IPS-15b (cell line): ENCODE results near the gene SCAF8.

Experiments used
- H3K27me3 ChIP-seq: one replicate; pipeline ENCODE4 v1.6.1; 2013; ENCODE audit warnings: low read length; ENCODE audit not compliant: control insufficient read depth, insufficient read depth
- H3K36me3 ChIP-seq: one replicate; pipeline ENCODE4 v1.6.1; 2013; ENCODE audit warnings: low read length; ENCODE audit not compliant: control insufficient read depth, insufficient read depth
- H3K4me1 ChIP-seq: one replicate; pipeline ENCODE4 v1.6.1; 2013; ENCODE audit warnings: mild to moderate bottlenecking, low read length; ENCODE audit not compliant: control insufficient read depth, insufficient read depth
- H3K4me3 ChIP-seq: one replicate; pipeline ENCODE4 v1.5.1; 2013; ENCODE audit warnings: low read depth, low read length
- H3K9ac ChIP-seq: one replicate; pipeline ENCODE4 v1.6.1; 2013; ENCODE audit warnings: low read depth, mild to moderate bottlenecking, low read length
- H3K9me3 ChIP-seq: one replicate; pipeline ENCODE4 v1.6.1; 2013; ENCODE audit warnings: mild to moderate bottlenecking, low read length; ENCODE audit not compliant: control insufficient read depth, insufficient read depth

SCAF8 gene

DNA sequence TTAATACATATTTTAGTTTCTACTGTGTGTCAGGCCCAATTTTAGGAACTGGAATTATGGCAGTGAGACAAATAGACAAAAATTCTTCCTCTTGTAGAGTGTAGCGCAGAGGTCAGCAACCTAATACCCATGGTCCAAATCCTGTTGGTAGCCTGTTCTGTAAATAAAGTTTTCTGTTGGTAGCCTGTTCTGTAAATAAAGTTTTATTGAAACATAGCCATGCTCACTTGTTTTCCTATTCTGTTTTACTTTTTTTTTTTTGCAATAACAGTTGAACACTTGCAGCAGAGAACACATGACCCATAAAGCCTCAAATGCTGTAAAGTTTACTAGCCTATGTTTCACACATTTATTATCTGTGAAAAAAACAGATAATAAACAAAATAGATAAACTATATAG, 87.9 kb downstream of the SCAF8 start:
- no peaks in the 10 kb centered on the region for H3K27me3 ChIP-seq
- no peak overlapping the region for H3K9ac ChIP-seq
- no peaks in the 10 kb centered on the region for H3K9me3 ChIP-seq
- H3K4me1 ChIP-seq, result no peaks in the 10 kb centered on the region
- peaks cover under 1% of the 10 kb centered on the region for H3K36me3 ChIP-seq
- H3K4me3 ChIP-seq, result no peak overlapping the region

DNA sequence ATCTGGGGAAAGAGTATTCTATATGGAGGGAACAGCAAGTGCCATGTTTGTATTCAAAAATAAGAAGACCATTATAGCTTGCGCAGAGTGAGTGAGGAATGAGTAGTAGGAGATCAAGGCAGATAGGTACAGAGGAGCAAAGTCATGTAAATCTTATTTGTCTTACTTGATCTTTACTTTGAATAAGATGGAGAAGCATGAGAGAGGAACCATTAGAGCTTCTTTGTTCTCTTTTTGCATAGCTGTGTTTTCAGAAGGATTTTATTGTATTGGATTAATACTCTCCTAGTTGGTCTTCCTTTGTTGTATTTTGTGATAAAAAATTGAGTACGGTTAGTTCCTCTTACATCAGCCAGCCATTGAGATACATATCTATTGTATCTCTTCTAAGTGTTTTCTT, 88.4 kb downstream of the SCAF8 start:
- no peaks in the 10 kb centered on the region for H3K4me1 ChIP-seq
- H3K36me3 ChIP-seq, result no peaks in the 10 kb centered on the region

DNA sequence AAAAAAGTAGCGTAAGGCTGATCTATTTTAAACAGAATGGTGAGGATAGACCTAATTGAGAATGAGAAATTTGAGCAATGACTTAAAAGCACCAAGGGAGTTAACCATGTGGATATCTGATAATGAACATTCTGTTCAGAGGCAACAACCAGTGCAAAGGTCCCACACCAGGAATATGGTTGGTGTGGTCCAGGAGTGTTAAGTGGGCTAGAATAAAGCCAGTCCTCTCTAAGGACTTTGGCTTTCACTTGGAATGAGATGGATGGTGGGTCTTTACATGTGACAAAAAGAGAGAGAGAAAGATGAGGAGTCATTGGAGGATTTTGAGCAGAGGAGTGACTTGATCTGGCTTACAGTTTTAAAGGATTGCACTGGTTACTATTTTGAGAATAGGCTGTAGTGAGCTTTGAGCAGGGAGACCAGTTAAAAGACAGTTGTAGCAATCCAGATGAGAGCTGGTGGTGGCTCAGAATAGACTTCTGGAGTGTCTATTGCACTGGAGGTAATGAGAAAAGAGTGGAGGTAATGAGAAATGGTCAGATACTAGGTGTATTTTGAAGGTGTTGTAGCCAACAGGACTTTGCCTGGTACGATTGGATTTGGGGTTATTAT, 89.8 kb downstream of the SCAF8 start:
- Histone ChIP-seq H3K4me1 (no peaks in the 10 kb centered on the region), H3K27me3 (no peaks in the 10 kb centered on the region), H3K4me3 (no peak overlapping the region), H3K9me3 (no peaks in the 10 kb centered on the region), H3K9ac (no peak overlapping the region), H3K36me3 (no peaks in the 10 kb centered on the region)

More for the DNA sequence above, 88.4 kb downstream of the SCAF8 start:
- no peaks in the 10 kb centered on the region for H3K9me3 ChIP-seq
- no peaks in the 10 kb centered on the region for H3K27me3 ChIP-seq
- no peak overlapping the region for H3K4me3 ChIP-seq
- H3K9ac ChIP-seq, result no peak overlapping the region

DNA sequence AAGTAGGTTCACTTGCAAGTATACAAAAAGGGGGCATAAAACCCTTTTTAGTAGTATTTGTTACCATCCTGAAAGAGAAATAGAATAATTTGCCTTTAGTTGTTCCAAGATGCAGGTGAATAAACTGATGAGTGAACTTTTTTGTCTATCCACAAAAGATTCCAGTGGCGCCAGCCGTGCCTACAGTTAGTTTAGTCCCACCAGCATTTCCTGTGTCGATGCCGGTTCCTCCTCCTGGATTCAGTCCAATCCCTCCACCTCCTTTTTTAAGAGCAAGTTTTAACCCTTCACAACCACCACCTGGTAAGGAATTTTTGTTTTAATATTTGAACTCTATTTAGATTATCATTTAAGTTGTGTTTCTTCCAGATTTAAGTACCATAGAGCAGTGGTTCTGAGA, 90.9 kb downstream of the SCAF8 start:
- no peaks in the 10 kb centered on the region for H3K36me3 ChIP-seq
- no peaks in the 10 kb centered on the region for H3K9me3 ChIP-seq
- H3K4me1 ChIP-seq, result no peaks in the 10 kb centered on the region
- H3K4me3 ChIP-seq, result no peak overlapping the region
- H3K27me3 ChIP-seq, result no peaks in the 10 kb centered on the region
- no peak overlapping the region for H3K9ac ChIP-seq

DNA sequence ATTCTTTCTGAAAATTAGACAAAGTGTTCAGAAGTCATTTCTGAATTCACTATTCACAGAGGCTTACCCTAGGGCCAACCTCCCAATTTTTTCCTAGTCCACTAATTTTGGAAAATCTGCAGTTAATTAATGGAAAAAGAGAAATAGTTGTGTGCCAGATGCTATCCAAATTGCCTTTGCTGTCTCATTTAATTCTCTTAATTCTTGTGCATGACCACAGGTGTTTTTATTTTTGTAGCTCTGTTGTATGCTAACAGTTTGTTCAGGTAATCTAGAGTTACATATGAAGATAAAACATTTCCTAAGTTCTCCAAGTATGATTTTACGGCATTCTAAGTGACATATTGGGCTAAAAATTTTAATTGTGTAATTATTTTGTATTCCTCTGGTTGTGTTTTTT, 96.8 kb downstream of the SCAF8 start:
- no peaks in the 10 kb centered on the region for H3K4me1 ChIP-seq
- H3K9me3 ChIP-seq, result no peaks in the 10 kb centered on the region
- H3K4me3 ChIP-seq, result no peak overlapping the region
- H3K27me3 ChIP-seq, result no peaks in the 10 kb centered on the region
- no peaks in the 10 kb centered on the region for H3K36me3 ChIP-seq
- H3K9ac ChIP-seq, result no peak overlapping the region

DNA sequence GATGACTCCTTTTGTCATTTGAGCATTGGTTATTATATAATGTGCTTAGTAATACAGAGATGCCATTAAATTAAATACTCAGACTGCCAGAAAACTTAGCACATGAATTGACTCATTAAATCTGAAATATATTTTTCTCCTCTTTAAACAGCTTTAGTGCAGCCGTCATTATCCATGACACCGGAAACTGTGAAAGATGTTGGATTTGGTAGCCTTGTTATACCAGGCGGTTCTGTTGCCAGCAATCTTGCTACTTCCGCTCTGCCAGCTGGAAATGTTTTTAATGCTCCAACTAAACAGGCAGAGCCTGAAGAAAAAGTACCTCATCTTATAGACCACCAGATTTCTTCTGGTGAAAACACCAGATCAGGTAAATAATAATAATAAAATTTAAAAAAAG, 97.6 kb downstream of the SCAF8 start:
- no peak overlapping the region for H3K9ac ChIP-seq
- no peaks in the 10 kb centered on the region for H3K27me3 ChIP-seq
- H3K9me3 ChIP-seq, result no peaks in the 10 kb centered on the region
- no peak overlapping the region for H3K4me3 ChIP-seq
- no peaks in the 10 kb centered on the region for H3K4me1 ChIP-seq
- no peaks in the 10 kb centered on the region for H3K36me3 ChIP-seq

DNA sequence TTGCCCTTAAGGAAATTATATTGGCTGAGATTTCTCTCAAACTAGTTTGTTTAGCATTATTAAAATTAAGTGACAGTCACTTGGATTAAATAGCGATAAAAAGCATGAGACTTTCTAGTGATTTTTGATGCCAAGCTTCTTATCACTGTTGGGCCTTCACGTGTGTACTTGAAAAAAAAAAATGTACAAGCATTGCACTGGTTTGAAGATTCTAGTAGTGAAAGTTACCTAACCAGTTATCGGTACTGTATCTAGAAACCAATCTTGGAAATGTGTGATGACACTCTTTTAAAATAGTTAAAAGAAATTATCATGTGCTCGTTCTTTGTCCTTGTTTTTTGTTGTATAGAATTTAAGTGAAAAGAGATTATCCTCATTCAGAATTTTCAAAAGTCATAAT, 102.1 kb downstream of the SCAF8 start:
- Histone ChIP-seq H3K27me3 (no peaks in the 10 kb centered on the region), H3K9ac (no peak overlapping the region), H3K9me3 (no peaks in the 10 kb centered on the region), H3K36me3 (no peaks in the 10 kb centered on the region), H3K4me3 (no peak overlapping the region), H3K4me1 (peaks cover 5% of the 10 kb centered on the region)

DNA sequence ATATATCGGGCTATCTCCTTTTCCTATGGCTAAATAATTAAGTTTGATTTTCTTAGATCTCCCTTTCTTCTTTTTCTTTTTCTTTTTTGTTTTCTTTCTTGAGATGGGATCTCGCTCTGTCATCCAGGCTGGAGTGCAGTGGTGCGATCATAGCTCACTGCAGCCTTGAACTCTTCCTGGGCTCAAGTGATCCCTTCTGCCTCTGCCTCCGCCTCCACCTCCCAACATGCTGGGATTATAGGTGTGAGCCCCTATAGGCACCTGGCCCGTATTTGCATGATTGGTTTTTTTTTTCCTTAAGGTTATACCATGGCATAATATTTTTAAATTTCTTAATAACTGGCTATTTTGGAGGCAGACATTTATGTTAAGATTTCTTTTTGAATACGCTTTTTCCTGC, 106.3 kb downstream of the SCAF8 start:
- H3K9me3 ChIP-seq, result no peaks in the 10 kb centered on the region
- H3K27me3 ChIP-seq, result no peaks in the 10 kb centered on the region
- no peak overlapping the region for H3K4me3 ChIP-seq
- peaks cover 8% of the 10 kb centered on the region for H3K4me1 ChIP-seq
- no peak overlapping the region for H3K9ac ChIP-seq
- no peaks in the 10 kb centered on the region for H3K36me3 ChIP-seq

DNA sequence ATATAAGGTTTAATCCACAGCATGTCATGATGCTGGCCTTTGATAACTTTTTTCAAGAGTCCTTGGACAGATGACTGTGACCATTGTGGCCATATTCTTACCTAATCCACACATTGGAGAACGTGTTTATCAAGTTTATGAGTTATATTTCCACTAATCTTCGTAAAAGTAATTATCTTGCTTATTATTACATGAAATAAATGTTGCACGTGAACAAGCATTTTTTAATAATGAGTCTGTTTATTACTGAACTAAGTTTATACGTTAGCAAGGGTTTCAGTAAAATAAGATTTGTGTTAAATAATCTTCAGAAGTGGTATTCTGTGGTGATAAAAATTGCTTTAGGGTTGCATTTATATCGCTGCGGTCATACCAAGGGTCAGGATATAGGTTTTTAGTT, 107.1 kb downstream of the SCAF8 start:
- Histone ChIP-seq H3K9me3 (no peaks in the 10 kb centered on the region), H3K4me1 (peaks cover 8% of the 10 kb centered on the region), H3K36me3 (no peaks in the 10 kb centered on the region), H3K9ac (no peak overlapping the region), H3K4me3 (no peak overlapping the region), H3K27me3 (no peaks in the 10 kb centered on the region)

DNA sequence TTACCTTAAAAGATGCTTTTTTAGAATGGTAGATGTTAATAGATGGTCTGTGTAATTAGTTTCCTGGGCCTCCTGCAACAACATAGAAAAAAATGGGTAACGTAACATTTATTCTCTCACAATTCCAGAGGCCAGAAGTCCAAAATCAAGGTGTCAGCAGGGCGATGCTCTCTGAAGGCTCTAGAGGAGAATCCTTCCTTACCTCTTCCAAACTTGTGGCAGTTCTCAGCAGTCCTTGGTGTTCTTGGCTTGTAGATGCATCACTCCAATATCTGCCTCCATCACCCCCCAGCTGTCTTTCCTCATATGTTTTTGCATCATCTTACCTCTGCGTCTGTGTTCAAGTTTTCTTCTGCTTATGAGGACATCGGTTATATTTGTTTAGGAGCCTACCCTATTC, 107.9 kb downstream of the SCAF8 start:
- no peaks in the 10 kb centered on the region for H3K27me3 ChIP-seq
- no peaks in the 10 kb centered on the region for H3K36me3 ChIP-seq
- no peak overlapping the region for H3K9ac ChIP-seq
- H3K9me3 ChIP-seq, result no peaks in the 10 kb centered on the region
- H3K4me1 ChIP-seq, result peaks cover 8% of the 10 kb centered on the region
- no peak overlapping the region for H3K4me3 ChIP-seq

DNA sequence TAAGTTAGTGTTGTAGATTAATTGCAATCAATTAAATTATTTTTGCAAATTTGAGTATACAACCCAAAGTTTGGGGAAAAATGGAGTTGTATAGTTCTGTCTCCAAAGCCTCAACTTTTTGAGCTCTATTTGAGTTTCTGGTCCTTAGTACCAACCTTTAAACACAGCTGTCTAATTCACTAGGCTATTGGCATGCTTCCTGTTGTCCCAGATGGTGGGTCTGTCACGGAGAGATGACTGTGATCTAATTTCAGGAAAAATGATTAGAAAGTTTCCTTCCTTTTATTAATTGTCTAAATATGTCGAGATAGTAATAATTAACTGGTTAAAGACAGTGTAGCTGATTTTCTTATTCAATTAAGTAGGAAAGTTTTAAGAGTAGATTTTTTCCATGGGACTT, 109.6 kb downstream of the SCAF8 start:
- peaks cover 11% of the 10 kb centered on the region for H3K4me1 ChIP-seq
- H3K27me3 ChIP-seq, result no peaks in the 10 kb centered on the region
- no peak overlapping the region for H3K9ac ChIP-seq
- no peak overlapping the region for H3K4me3 ChIP-seq
- H3K9me3 ChIP-seq, result no peaks in the 10 kb centered on the region
- H3K36me3 ChIP-seq, result no peaks in the 10 kb centered on the region

DNA sequence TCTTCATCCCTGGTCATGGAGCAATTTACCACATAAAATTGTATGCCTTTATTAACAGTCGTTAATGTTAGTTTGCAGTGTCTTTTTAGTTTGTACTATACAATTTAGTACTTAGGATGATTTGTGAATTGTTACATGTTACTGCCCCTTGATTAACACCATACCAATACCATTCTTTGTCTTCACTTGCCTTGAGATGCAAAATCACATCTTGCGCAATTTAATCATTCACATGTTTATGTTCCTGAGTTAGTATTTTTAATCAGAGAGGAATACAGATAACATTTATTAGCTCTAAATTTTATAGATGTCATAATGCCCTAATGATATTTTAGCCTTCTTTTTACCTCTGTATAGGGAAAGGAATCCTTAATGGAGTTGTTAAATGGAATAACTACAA, 114.1 kb downstream of the SCAF8 start:
- no peak overlapping the region for H3K4me3 ChIP-seq
- peaks cover 5% of the 10 kb centered on the region for H3K4me1 ChIP-seq

More for the DNA sequence above, 114.1 kb downstream of the SCAF8 start:
- Histone ChIP-seq H3K36me3 (no peaks in the 10 kb centered on the region), H3K9me3 (no peaks in the 10 kb centered on the region), H3K27me3 (no peaks in the 10 kb centered on the region), H3K9ac (no peak overlapping the region)
